Smooth muscle cell (in vitro differentiated cells): ENCODE measurements around the gene DIP2C. TPM values are rescaled to one million over a fixed set of nuclear protein-coding genes. Genes with fewer than 3 reads are reported as not detected.

Experiments used
- DNase-seq: peaks from one replicate; lab custom pipeline; 2025; ENCODE audit not compliant: unreplicated experiment; lab: John Stamatoyannopoulos, UW
- H2AFZ ChIP-seq: fragments of 200-600 bp; sonication (generic); 2 replicates; pipeline ENCODE4 v1.6.0; 2016; ENCODE audit warnings: antibody characterized with exemption, low read depth, mild to moderate bottlenecking
- H3F3A ChIP-seq: fragments of 200-600 bp; sonication (generic); 2 replicates; pipeline ENCODE4 v1.6.0; 2017; ENCODE audit warnings: antibody characterized with exemption, low read depth
- H3K27ac ChIP-seq: fragments of 200-600 bp; sonication (generic); 2 replicates; pipeline ENCODE4 v1.5.1; 2016; ENCODE audit warnings: low read depth, mild to moderate bottlenecking
- H3K27me3 ChIP-seq: fragments of 200-600 bp; sonication (generic); 2 replicates; pipeline ENCODE4 v1.6.1; 2016; ENCODE audit warnings: low read depth, mild to moderate bottlenecking
- H3K36me3 ChIP-seq: fragments of 200-600 bp; sonication (generic); 2 replicates; pipeline ENCODE4 v1.5.1; 2016; ENCODE audit warnings: low read depth
- H3K4me1 ChIP-seq: fragments of 200-600 bp; sonication (generic); 2 replicates; pipeline ENCODE4 v1.5.1; 2016; ENCODE audit warnings: low read depth
- H3K4me2 ChIP-seq: fragments of 200-600 bp; sonication (generic); 2 replicates; pipeline ENCODE4 v1.6.0; 2016; ENCODE audit warnings: mild to moderate bottlenecking
- H3K4me3 ChIP-seq: fragments of 200-600 bp; sonication (generic); 2 replicates; pipeline ENCODE4 v1.5.1; 2016; ENCODE audit warnings: mild to moderate bottlenecking
- H3K79me2 ChIP-seq: fragments of 200-600 bp; sonication (generic); 2 replicates; pipeline ENCODE4 v1.6.0; 2016; ENCODE audit warnings: low read depth, mild to moderate bottlenecking
- H3K9ac ChIP-seq: fragments of 200-600 bp; sonication (generic); 2 replicates; pipeline ENCODE4 v1.6.0; 2016; ENCODE audit warnings: low read depth
- H3K9me3 ChIP-seq: fragments of 200-600 bp; sonication (generic); replicated peaks from 2 replicates; pipeline ENCODE4 v1.5.1; 2016; ENCODE audit warnings: low read depth
- H4K20me1 ChIP-seq: fragments of 200-600 bp; sonication (generic); 2 replicates; pipeline ENCODE4 v1.6.0; 2016; ENCODE audit warnings: low read depth
- CTCF ChIP-seq: fragments of 200-600 bp; sonication (generic); IDR thresholded peaks from 2 replicates; pipeline ENCODE4 v1.5.1; 2017; ENCODE audit warnings: borderline replicate concordance, mild to moderate bottlenecking, antibody characterized with exemption; ENCODE audit not compliant: insufficient read depth, poor library complexity, severe bottlenecking
- WGBS: methylation state at CpG from one replicate; pipeline ENCODE4 v1.1.7; 2016; ENCODE audit warnings: low lambda C conversion rate; 5-methylcytosine and 5-hydroxymethylcytosine counted together
- polyA plus RNA-seq: library from polyadenylated mRNA; unstranded; fragments of >200 nt; fragmentation: Nextera tagmentation; extraction: Ambion mirVana; gene quantifications from 2 replicates; pipeline ENCODE4 v1.2.1, GENCODE V29; 2016
- total RNA-seq: library from RNA; depleted of rRNA; stranded (reverse); fragments of >200 nt; gene quantifications from 2 replicates; pipeline ENCODE4 v1.2.3, GENCODE V29; 2014

Gene DIP2C
- total and polyA plus RNA-seq, 2 experiments from 2014 or later, result 14.9 to 15.3 TPM

GRCh38 chr10:636016-636730 is 53.3 kb downstream of the DIP2C start:
- H3K27ac ChIP-seq, result no peak overlapping the region
- H3K4me2 ChIP-seq, result no peak overlapping the region
- no peak for DNase-seq
- no peaks in the 10 kb centered on the region for H3K27me3 ChIP-seq
- no peak overlapping the region for H3K4me3 ChIP-seq
- peaks cover 79% of the 10 kb centered on the region for H3K79me2 ChIP-seq
- H3K4me1 ChIP-seq, result peaks cover 4% of the 10 kb centered on the region
- WGBS, result 94% methylated on average over 25 of the region's 25 CpGs
- no peaks in the 10 kb centered on the region for H3F3A ChIP-seq
- H3K9me3 ChIP-seq, result no peaks in the 10 kb centered on the region
- H3K9ac ChIP-seq, result no peak overlapping the region
- H2AFZ ChIP-seq, result no peak overlapping the region
- TF ChIP-seq CTCF, result no peak
- H3K36me3 ChIP-seq, result no peaks in the 10 kb centered on the region
- H4K20me1 ChIP-seq, result peaks cover 92% of the 10 kb centered on the region

- Histone ChIP-seq H2AFZ (no peak overlapping the region), H3K4me3 (no peak overlapping the region), H4K20me1 (peaks cover 93% of the 10 kb centered on the region), H3K9ac (no peak overlapping the region), H3K79me2 (peaks cover 83% of the 10 kb centered on the region), H3F3A (no peaks in the 10 kb centered on the region), H3K4me2 (no peak overlapping the region), H3K4me1 (peaks cover 4% of the 10 kb centered on the region), H3K27me3 (no peaks in the 10 kb centered on the region), H3K27ac (no peak overlapping the region), H3K9me3 (no peaks in the 10 kb centered on the region), H3K36me3 (no peaks in the 10 kb centered on the region)
- DNase-seq, result no peak
- TF ChIP-seq CTCF, result no peak
- WGBS, result 90% methylated on average over 24 of the region's 25 CpGs
Measured at GRCh38 chr10:635088-635861, 54.2 kb downstream of the DIP2C start.

GRCh38 chr10:634256-634655 is 55.2 kb downstream of the DIP2C start:
- H3K4me3 ChIP-seq, result no peak overlapping the region
- H3K9ac ChIP-seq, result no peak overlapping the region
- H3K79me2 ChIP-seq, result peaks cover 83% of the 10 kb centered on the region
- peaks cover 91% of the 10 kb centered on the region for H4K20me1 ChIP-seq
- 78% methylated on average over 7 of the region's 7 CpGs for WGBS
- no peak overlapping the region for H2AFZ ChIP-seq
- no peaks in the 10 kb centered on the region for H3K9me3 ChIP-seq
- DNase-seq, result no peak
- H3K27me3 ChIP-seq, result no peaks in the 10 kb centered on the region
- no peaks in the 10 kb centered on the region for H3K36me3 ChIP-seq
- H3K4me2 ChIP-seq, result no peak overlapping the region
- H3K4me1 ChIP-seq, result peaks cover 4% of the 10 kb centered on the region
- no peaks in the 10 kb centered on the region for H3F3A ChIP-seq
- no peak for TF ChIP-seq CTCF
- H3K27ac ChIP-seq, result no peak overlapping the region
